Measurements from ENCODE around the gene ADGRL2.

DNA sequence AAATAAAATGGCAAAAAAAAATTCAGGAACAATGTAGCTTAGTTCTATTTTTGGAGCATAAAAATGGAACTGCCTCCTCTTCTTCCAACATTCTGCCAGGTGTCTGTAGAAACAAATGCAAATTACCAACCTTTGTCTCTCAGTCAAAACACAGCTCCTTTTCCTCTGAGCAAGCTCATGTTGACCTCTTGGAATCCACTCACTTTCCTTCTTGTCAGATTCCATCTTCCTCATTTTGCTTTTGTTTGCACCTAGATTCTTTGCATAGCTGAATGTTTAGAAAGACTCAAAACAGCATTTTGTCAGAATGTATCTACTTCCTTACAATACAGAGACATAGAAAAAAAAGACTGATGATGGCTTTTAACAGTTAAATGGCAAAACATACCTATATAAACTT, 178.2 kb downstream of the ADGRL2 start:
- no peak for TF ChIP-seq EZH2 (IDR thresholded peaks at IDR 0.05)
- TF ChIP-seq CBX3 (IDR thresholded peaks at IDR 0.05; ENCODE audit: low read depth): no peak
- no peak for TF ChIP-seq YY1 (IDR thresholded peaks at IDR 0.05; ENCODE audit: extremely low read depth, insufficient replicate concordance, low read depth, low read length)
- no peak for TF ChIP-seq POLR2AphosphoS5 (IDR thresholded peaks at IDR 0.05; ENCODE audit: low read depth, low read length)
- TF ChIP-seq, protein P1, sequence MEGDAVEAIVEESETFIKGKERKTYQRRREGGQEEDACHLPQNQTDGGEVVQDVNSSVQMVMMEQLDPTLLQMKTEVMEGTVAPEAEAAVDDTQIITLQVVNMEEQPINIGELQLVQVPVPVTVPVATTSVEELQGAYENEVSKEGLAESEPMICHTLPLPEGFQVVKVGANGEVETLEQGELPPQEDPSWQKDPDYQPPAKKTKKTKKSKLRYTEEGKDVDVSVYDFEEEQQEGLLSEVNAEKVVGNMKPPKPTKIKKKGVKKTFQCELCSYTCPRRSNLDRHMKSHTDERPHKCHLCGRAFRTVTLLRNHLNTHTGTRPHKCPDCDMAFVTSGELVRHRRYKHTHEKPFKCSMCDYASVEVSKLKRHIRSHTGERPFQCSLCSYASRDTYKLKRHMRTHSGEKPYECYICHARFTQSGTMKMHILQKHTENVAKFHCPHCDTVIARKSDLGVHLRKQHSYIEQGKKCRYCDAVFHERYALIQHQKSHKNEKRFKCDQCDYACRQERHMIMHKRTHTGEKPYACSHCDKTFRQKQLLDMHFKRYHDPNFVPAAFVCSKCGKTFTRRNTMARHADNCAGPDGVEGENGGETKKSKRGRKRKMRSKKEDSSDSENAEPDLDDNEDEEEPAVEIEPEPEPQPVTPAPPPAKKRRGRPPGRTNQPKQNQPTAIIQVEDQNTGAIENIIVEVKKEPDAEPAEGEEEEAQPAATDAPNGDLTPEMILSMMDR (IDR thresholded peaks at IDR 0.05 in 2 of 3, conservative IDR thresholded peaks at IDR 0.05 in 1 of 3; ENCODE audit: borderline replicate concordance in 1 of 3, insufficient read depth in 1 of 3, low read depth in 2 of 3, low read length in 2 of 3): no peak
- TF ChIP-seq, protein P2, sequence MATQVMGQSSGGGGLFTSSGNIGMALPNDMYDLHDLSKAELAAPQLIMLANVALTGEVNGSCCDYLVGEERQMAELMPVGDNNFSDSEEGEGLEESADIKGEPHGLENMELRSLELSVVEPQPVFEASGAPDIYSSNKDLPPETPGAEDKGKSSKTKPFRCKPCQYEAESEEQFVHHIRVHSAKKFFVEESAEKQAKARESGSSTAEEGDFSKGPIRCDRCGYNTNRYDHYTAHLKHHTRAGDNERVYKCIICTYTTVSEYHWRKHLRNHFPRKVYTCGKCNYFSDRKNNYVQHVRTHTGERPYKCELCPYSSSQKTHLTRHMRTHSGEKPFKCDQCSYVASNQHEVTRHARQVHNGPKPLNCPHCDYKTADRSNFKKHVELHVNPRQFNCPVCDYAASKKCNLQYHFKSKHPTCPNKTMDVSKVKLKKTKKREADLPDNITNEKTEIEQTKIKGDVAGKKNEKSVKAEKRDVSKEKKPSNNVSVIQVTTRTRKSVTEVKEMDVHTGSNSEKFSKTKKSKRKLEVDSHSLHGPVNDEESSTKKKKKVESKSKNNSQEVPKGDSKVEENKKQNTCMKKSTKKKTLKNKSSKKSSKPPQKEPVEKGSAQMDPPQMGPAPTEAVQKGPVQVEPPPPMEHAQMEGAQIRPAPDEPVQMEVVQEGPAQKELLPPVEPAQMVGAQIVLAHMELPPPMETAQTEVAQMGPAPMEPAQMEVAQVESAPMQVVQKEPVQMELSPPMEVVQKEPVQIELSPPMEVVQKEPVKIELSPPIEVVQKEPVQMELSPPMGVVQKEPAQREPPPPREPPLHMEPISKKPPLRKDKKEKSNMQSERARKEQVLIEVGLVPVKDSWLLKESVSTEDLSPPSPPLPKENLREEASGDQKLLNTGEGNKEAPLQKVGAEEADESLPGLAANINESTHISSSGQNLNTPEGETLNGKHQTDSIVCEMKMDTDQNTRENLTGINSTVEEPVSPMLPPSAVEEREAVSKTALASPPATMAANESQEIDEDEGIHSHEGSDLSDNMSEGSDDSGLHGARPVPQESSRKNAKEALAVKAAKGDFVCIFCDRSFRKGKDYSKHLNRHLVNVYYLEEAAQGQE (IDR thresholded peaks at IDR 0.05; ENCODE audit: low read depth): no peak
- TF ChIP-seq EZH2phosphoT487 (IDR thresholded peaks at IDR 0.05; ENCODE audit: borderline replicate concordance): no peak
- no peak for TF ChIP-seq POLR2A (IDR thresholded peaks at IDR 0.05; ENCODE audit: borderline replicate concordance, extremely low read depth, insufficient read depth, insufficient read length)
- no peak for TF ChIP-seq RAD21 (IDR thresholded peaks at IDR 0.05; ENCODE audit: low read depth)
- no peak for TF ChIP-seq SIN3A (IDR thresholded peaks at IDR 0.05; ENCODE audit: low read depth)
- TF ChIP-seq, protein P3, sequence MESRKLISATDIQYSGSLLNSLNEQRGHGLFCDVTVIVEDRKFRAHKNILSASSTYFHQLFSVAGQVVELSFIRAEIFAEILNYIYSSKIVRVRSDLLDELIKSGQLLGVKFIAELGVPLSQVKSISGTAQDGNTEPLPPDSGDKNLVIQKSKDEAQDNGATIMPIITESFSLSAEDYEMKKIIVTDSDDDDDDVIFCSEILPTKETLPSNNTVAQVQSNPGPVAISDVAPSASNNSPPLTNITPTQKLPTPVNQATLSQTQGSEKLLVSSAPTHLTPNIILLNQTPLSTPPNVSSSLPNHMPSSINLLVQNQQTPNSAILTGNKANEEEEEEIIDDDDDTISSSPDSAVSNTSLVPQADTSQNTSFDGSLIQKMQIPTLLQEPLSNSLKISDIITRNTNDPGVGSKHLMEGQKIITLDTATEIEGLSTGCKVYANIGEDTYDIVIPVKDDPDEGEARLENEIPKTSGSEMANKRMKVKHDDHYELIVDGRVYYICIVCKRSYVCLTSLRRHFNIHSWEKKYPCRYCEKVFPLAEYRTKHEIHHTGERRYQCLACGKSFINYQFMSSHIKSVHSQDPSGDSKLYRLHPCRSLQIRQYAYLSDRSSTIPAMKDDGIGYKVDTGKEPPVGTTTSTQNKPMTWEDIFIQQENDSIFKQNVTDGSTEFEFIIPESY (IDR thresholded peaks at IDR 0.05; ENCODE audit: extremely low read depth, insufficient replicate concordance, low read length): no peak
- no peak for TF ChIP-seq ZNF274 (IDR thresholded peaks at IDR 0.05; ENCODE audit: low read depth, low read length)
- no peak for TF ChIP-seq JUND (IDR thresholded peaks at IDR 0.05)
